HepG2 (cell line): Measurements from ENCODE around the gene DIO1. TPM values are rescaled to one million over a fixed set of nuclear protein-coding genes. Genes with fewer than 3 reads are reported as not detected.

Experiments
- BORCS8-MEF2B ChIP-seq: sonication (generic); formaldehyde crosslinking; IDR thresholded peaks from 2 replicates; pipeline ENCODE4 v1.8.0; 2022; ENCODE audit warnings: mild to moderate bottlenecking, missing genetic modification reagents
- CBFB ChIP-seq: sonication (generic); formaldehyde crosslinking; IDR thresholded peaks from 2 replicates; pipeline ENCODE4 v1.4.0; 2020; ENCODE audit warnings: missing genetic modification reagents
- FOXK1 ChIP-seq: sonication (generic); formaldehyde crosslinking; IDR thresholded peaks from 2 replicates; pipeline ENCODE4 v1.4.0; 2020; ENCODE audit warnings: low read depth, missing genetic modification reagents, borderline replicate concordance
- ISL2 ChIP-seq: sonication (generic); formaldehyde crosslinking; IDR thresholded peaks from 2 replicates; pipeline ENCODE4 v1.5.0; 2020; ENCODE audit warnings: missing genetic modification reagents
- ISX ChIP-seq: sonication (generic); formaldehyde crosslinking; conservative IDR thresholded peaks from 2 replicates; pipeline ENCODE4 v1.5.0; 2020; ENCODE audit warnings: missing genetic modification reagents
- MTF1 ChIP-seq: sonication (generic); formaldehyde crosslinking; IDR thresholded peaks from 2 replicates; pipeline ENCODE4 v1.5.0; 2020; ENCODE audit warnings: missing genetic modification reagents
- NR0B2 ChIP-seq: sonication (generic); formaldehyde crosslinking; IDR thresholded peaks from 2 replicates; pipeline ENCODE4 v1.4.0; 2020; ENCODE audit warnings: mild to moderate bottlenecking, missing genetic modification reagents
- PAF1 ChIP-seq: IDR thresholded peaks from 2 replicates; pipeline ENCODE4 v1.6.1; 2016; ENCODE audit warnings: missing genetic modification reagents, missing compliant biosample characterization
- SNAPC5 ChIP-seq: sonication (generic); formaldehyde crosslinking; IDR thresholded peaks from 2 replicates; pipeline ENCODE4 v1.8.1; 2023; ENCODE audit warnings: mild to moderate bottlenecking, missing genetic modification reagents, borderline replicate concordance
- SP4 ChIP-seq: sonication (generic); formaldehyde crosslinking; IDR thresholded peaks from 2 replicates; pipeline ENCODE4 v1.8.1; 2023; ENCODE audit warnings: mild to moderate bottlenecking, missing genetic modification reagents
- ZBTB4 ChIP-seq: sonication (generic); formaldehyde crosslinking; IDR thresholded peaks from 2 replicates; pipeline ENCODE4 v1.4.0; 2020; ENCODE audit warnings: missing genetic modification reagents, mild to moderate bottlenecking, borderline replicate concordance
- ZEB1 ChIP-seq: IDR thresholded peaks from 2 replicates; pipeline ENCODE4 v1.6.1; 2012; ENCODE audit warnings: mild to moderate bottlenecking, low read depth, inconsistent platforms; ENCODE audit not compliant: insufficient replicate concordance
- ZNF205 ChIP-seq: IDR thresholded peaks from 2 replicates; pipeline ENCODE4 v1.6.1; 2018; ENCODE audit warnings: missing biosample characterization, missing genetic modification reagents
- ZNF230 ChIP-seq: sonication (generic); formaldehyde crosslinking; IDR thresholded peaks from 2 replicates; pipeline ENCODE4 v1.4.0; 2020; ENCODE audit warnings: mild to moderate bottlenecking, missing genetic modification reagents
- ZNF235 ChIP-seq: sonication (generic); formaldehyde crosslinking; IDR thresholded peaks from 2 replicates; pipeline ENCODE4 v1.8.1; 2023; ENCODE audit warnings: mild to moderate bottlenecking, missing genetic modification reagents, borderline replicate concordance
- ZNF432 ChIP-seq: sonication (generic); formaldehyde crosslinking; IDR thresholded peaks from 2 replicates; pipeline ENCODE4 v1.5.0; 2020; ENCODE audit warnings: missing genetic modification reagents, mild to moderate bottlenecking, borderline replicate concordance
- ZNF652 ChIP-seq: IDR thresholded peaks from 2 replicates; pipeline ENCODE4 v1.6.1; 2016; ENCODE audit warnings: low read depth, borderline replicate concordance
- ZNF770 ChIP-seq: sonication (generic); formaldehyde crosslinking; IDR thresholded peaks from 2 replicates; pipeline ENCODE4 v1.5.0; 2020; ENCODE audit warnings: mild to moderate bottlenecking, missing genetic modification reagents
- polyA plus RNA-seq, 8 experiments: library from polyadenylated mRNA; depleted of rRNA in 3 of 8; stranded (reverse) in 7 of 8; unstranded in 1 of 8; fragments of >200 nt; fragmentation: Illumina TruSeq in 4 of 8; extraction: Trizol in 4 of 8; gene quantifications; 2 replicates each; pipeline versions ENCODE4 v1.2.1 to v1.2.3, GENCODE V29; 2011 to 2016; ENCODE audit warnings: low read depth in 4 of 8, missing spikeins in 1 of 8, mixed read lengths in 1 of 8; ENCODE audit not compliant: insufficient read depth in 1 of 8
- total RNA-seq, 5 experiments: library from RNA; depleted of rRNA; stranded (reverse); fragments of >200 nt; fragmentation: Illumina TruSeq; extraction: Trizol; gene quantifications; 2 replicates each; pipeline ENCODE4 v1.2.3, GENCODE V29; 2016; ENCODE audit warnings: low read depth in 1 of 5

The DIO1 gene
- total and polyA plus RNA-seq, 2 of the 13 experiments (the other 11 are each of a cell fraction or from before 2014, with no cell fraction given): 13.5 to 45.6 TPM

GRCh38 chr1:53893999-53894636 lies at the start of gene DIO1 (continued):
- TF ChIP-seq ZBTB4 (no peak), MTF1 (CRISPR knock-in tag) (no peak), BORCS8-MEF2B (0 out of 2 replicates have a peak, but pooled peaks have one; percentile 30), ZNF770 (CRISPR knock-in tag) (no peak), ZNF432 (CRISPR knock-in tag) (no peak), ZNF230 (CRISPR knock-in tag) (no peak), ISL2 (CRISPR knock-in tag) (peak; percentile 17; the same call in 1 of the 2 replicates), SP4 (CRISPR knock-in tag) (no peak), NR0B2 (CRISPR knock-in tag) (no peak), ZNF652 (no peak), ZNF235 (CRISPR knock-in tag) (no peak), ZEB1 (no peak), FOXK1 (CRISPR knock-in tag) (no peak), ZNF205 (CRISPR knock-in tag) (no peak), ISX (CRISPR knock-in tag) (no peak), CBFB (CRISPR knock-in tag) (no peak), PAF1 (CRISPR knock-in tag) (no peak), SNAPC5 (no peak)
